ENCODE measurements around the gene CCDC80.

The CCDC80 gene

GRCh38 chr3:112629425-112629824, 11.5 kb downstream of the CCDC80 start:
- DNase-seq = no peak

DNA sequence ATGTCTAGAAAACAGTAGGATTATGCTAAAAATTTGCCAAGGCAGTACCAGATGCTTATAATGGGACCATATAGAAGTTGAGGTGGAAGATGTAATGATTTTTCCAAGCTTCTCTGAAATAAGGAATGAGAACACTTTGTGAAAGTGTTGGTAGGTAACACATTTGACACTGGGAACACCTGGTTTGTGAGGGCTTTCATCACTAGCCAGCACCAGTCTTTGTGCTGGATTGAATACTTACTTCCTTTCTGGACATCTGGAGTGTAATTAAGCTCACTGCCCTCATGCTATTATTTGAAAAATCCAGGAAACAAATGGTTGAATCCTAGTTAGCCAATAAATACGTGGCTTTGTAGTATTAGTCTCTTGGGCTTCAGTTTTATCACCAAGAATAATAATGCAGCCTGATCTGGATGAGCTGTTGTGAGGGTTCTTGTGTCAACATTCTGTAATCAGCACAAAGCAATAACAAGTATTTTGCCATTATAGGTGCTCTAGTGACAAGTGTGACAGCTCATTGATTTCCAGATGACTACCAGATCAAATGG, 12.9 kb downstream of the CCDC80 start:
- DNase-seq = no peak

DNA sequence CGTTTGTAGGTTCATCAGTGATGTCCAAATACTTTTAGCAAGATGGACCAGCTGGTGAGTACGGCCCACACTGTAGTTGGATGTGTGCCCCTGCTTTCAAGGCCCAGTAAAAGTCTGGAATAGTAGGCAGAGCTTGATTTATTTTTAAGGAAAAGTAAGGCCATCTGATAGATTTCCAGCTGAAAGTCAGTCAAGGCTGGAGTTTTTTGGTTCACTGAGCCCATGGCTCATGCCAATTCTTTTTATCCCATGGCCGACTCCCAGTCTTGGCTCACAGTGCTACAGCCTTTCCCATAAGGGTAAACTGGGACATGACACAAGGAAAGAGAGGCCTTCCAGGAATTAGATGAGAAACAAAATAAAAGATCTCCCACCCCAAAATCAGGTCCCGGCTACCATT, 13.5 kb downstream of the CCDC80 start:
- DNase-seq = no peak

DNA sequence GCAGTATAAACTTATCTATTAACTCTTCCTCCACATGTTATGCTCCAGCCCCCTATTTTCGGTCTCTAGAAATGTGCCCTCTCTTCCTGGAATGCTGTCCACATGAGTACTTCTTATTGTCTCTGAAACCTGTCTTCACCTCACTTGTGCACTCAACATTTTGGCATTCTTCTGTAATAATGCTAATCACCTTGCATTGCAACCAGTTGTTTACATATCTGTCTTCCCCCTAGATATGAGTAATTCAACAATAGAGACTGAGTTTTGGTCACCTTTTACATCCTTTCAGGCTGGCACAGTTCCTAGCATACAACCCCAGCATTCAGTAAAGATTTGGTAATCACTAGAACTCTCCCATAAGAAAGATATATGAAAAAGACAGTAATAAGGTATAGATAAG, 17.2 kb downstream of the CCDC80 start:
- DNase-seq = no peak

DNA sequence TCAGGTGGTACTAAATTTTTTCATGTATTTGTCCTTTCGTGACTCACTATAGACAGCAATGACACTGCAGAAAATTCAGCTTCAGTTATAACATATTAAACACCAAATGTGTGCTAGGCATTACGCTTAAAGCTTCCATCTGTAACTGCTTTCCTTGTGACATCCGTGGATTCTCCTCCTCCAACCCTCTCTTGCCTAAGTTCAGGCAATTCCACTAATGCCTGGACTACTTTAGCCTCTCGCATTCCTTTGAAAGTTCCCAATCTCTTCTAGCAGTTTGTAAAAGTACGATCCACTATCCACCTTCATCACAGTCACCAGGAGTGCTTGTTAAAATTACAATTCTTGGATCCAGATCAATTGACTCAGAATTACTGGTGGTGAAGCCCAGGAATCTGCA, 17.7 kb downstream of the CCDC80 start:
- DNase-seq = no peak

DNA sequence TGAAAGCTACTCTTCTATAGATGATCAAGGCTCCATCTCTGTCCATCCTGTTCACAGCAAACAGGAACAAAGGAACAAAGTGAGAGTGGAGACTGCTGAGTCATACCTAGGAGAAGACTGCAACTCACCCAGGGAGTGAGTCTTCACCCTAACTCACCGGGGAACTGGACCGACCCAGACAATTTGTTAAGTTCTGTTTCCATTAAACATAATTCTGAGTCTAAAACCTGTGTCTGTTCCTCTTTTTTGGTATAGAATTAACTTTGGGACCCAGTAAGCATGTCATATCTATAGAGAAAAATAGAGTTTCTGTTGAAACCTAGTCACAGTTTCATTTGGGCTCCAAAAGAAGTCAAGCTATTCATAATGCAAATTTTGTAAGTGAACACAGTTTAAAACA, 21.6 kb downstream of the CCDC80 start:
- DNase-seq = no peak

DNA sequence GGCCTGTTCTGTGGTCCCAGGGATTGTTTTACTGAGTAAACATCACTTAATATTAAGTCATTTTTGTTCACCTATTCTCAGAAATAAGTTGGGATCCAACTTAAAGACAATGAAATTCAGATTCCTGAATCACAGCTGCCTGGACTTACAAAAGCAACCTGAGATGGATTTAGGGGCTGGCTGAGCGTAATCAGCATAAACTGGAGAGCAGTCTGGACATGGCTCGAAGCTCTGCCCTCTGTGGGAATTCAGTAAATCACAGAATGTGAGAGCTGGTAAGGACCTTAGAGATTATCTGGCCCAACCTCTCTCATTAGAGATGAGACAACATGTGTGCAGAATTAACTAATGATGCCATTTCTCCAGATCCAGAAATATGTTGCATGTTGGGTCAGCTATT, 23.7 kb downstream of the CCDC80 start:
- no peak for DNase-seq

DNA sequence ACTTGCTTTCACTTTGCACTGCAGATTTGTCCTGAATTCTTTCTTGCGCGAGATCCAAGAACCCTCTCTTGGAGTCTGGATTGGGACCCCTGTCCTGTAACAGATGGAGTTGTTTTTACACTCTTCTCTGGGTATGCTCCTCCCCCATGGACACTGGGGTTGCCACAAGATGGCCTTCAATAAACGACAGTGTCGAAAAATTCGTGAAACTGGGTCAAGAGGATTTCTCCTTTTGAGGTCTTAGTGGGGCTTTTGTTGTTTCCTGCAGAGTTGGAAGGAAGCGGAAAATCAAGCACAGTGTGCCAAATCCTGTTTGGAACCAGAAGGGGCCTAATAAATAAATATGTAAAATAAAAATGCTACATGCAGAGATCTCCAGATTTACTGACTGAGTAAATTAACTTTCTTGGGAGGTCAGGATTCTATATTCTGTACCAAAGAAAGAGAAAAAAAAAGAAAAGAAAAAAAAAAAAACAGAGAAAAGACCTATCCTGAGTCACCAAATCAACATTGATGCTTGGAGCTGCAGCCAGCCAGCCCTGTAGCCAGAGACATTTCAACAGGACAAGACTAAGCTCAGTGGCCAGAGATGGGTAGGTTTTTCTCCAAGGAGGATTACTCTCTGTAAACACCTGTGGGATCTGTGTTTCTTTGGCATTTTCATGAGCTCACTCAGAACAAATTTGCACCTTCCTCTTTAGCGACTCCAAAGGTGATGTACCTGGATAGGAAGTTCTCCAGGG, 24.8 kb downstream of the CCDC80 start:
- DNase-seq = no peak

- DNase-seq = no peak
These were observed 29.0 kb downstream of the CCDC80 start for GRCh38 chr3:112611752-112612515.

DNA sequence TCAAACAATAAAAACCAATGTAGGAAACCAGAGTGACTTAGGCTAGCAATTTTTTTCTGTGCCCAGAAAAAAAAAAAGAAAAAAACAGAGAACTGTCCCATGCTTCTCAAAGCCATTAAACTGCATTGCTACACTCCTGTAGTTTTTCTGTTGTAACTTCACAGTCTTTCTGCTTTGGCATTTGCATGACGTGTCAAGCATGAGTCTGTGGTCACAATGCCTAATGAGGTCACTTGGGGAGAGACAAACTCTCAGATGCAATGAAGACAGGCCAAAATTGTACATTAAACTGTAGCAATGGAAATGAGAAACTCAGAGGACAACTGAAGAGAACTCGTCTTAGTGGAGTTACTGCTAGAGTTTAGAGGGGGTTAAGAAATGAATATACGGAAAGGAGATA, 30.8 kb downstream of the CCDC80 start:
- DNase-seq = no peak

GRCh38 chr3:112607863-112608262, 33.1 kb downstream of the CCDC80 start:
- no peak for DNase-seq

GRCh38 chr3:112606098-112606497, 34.8 kb downstream of the CCDC80 start:
- no peak for DNase-seq

DNA sequence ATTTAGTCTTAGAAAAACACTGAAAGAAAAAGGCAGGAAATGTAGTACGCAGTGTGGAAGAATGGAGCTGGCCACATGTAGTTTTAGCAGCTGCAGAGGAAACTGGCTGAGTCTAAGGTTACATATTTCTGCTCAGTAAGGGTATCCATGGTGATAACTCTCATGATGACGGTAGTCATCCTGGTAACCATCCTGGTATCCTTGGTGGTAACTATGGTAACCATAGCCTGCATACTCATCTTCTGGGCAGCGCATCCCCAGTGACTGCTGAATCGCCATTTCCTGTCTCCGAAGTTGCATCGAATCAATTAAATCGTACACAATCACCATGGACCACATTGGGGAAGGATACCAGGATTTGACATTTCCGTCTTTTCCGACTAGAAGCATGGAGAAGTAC, 35.7 kb downstream of the CCDC80 start:
- no peak for DNase-seq

DNA sequence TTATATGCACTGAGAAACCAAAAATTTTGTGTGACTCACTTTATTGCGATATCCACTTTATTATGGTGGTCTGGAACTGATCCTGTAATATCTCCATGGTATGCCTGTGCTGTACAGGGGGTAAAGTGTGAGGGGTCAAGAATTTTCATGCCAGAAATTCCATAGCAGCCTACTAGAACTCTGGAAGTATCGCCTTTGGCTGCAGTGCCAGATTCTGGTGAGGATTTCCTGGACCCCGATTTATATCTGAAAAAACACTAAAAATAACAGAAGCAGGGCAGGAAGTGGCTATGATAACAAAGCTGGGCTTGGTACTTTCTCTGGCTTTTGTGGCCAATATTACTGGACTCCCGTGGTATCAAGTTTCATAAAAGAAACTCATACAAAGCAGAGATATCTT, 36.4 kb downstream of the CCDC80 start:
- no peak for DNase-seq

DNA sequence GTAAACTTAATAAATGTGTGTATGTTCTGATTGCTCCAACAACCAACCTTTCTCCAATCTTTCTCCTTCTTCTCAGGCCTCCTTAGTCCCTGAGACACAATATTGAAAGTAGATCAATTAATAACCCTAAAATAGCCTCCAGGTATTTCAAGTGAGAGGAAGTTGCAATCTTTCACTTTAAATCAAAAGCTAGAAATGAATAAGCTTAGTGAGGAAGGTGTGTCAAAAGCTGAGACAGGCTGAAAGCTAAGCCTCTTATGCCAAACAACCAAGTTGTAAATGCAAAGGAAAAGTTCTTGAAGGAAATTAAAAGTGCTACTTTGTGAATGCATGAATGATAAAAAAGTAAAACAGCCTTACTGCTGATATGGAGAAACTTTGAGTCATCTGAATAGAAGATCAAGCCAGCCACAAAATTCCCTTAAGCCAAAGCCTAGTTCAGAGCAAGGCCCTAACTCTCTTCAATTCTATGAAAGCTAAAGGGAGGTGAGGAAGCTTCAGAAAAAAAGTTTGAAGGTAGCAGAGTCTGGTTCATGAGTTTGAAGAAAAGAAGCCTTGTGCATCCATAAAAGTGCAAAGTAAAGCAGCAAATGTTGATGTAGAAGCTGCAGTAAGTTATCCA, 38.6 kb downstream of the CCDC80 start:
- DNase-seq = no peak

DNA sequence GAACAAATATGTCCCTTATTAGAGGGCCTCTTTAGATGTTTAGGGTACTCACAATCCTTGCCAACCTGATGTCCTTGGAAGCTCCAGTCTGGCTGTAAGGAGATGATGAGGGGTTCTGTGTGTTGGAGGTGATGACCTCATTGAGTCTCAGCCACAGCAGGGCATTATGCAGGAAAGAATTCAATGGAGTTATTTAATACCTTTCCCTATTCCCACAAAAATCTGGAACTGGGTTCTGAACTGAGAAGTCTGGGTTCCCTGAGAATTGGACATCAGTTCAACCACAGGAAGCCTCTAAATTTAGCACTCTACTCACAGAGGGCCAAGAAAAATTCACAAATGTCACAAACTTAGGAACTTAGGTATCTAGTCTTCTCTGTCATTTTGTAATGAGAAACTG, 42.2 kb downstream of the CCDC80 start:
- DNase-seq = no peak

DNA sequence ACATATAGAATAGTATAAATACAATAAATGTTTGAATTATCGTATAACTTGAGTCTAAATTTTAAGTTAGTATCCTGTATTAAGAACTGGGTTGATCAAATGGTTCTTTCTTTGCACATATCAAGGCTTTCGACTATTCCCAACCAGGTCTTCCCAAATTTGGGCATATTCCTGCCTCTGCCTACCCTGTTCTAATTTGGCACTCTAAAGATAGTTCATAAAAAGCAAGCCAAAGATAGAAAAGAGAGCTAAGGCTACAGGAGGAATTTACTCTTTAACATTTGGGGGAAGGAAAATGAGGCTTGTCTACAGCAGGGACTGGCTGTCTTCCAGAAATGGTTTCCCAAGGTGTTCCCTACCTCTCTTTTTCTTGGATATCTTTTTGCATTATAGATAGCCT, 43.0 kb downstream of the CCDC80 start:
- DNase-seq = no peak

DNA sequence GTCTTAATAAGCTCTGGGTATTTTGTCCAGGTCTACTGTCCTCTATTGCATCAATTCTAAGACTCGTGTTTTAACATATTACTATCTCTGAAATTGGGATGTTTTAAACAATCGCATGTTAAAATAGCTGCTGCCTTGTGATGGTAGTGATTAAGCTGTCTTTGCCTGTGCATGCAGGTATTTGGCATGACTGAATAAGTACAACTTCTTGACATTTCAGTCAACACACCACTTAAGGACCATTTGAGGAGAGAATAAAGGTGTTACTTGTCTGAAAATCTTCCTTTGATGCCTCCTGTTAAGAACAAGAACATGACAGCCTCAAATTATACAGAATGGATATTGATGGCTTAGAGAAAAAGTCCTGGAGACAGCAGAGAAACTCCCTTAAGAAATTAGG, 46.1 kb downstream of the CCDC80 start:
- no peak for DNase-seq

- DNase-seq = no peak
These were observed 47.7 kb downstream of the CCDC80 start for GRCh38 chr3:112593258-112593657.

- no peak for DNase-seq
These were observed 53.6 kb downstream of the CCDC80 start for GRCh38 chr3:112587336-112587735.

- DNase-seq = no peak
These were observed 55.2 kb downstream of the CCDC80 start for GRCh38 chr3:112585782-112586181.

DNA sequence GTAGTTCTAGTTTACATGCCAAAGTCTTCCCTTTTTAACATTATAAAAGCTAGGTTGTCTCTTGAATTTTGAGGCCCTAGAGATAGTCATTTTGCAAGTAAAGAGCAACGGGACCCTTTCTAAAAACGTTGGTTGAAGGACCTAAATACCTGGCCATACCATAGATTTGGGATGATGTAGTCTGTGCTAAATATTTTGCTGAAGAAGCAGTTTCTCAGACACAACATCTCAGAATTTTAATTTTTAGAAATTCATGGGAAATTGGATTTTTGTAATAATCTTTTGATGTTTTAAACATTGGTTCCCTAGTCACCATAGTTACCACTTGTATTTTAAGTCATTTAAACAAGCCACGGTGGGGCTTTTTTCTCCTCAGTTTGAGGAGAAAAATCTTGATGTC, 57.8 kb downstream of the CCDC80 start:
- DNase-seq = no peak

DNA sequence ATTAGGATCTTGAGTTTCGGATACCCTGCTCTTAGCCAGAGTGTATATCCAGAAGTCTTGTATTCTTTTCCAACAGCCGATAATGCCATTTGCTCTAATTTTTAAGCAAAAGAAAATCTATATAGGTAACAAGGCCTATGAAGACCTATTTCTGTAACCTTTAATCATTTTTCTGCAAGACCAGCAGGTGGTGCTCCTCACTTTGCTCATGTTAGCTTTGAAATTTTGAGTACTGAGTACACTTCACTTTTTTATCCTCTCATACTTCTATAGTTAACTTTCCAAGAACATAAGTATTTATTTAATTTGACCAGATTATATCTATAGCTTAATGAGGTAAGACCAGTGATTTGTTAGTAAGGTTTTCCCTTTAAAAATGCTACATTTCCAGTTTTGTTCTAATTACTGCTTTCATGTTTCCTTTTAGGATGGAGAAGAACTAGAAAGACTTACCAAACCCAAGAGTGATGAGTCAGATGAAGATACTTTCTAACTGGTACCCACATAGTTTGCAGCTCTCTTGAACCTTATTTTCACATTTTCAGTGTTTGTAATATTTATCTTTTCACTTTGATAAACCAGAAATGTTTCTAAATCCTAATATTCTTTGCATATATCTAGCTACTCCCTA, 58.6 kb downstream of the CCDC80 start:
- DNase-seq = peak in 1 of 4 experiments; percentile 2
